AG10803 (cell line): Measurements from ENCODE around the gene CCDC187.

Experiments
- DNase-seq: peaks from one replicate; pipeline ENCODE4 v3.0.0; 2010; ENCODE audit warnings: low read depth
- H3K4me3 ChIP-seq: 2 replicates; pipeline ENCODE4 v1.5.1; 2011; ENCODE audit warnings: mild to moderate bottlenecking, low read length, control low read depth
- CTCF ChIP-seq: conservative IDR thresholded peaks from 2 replicates; pipeline ENCODE4 v1.5.1; 2011; ENCODE audit warnings: mild to moderate bottlenecking, low read length, control low read depth, inconsistent platforms

Gene CCDC187

DNA sequence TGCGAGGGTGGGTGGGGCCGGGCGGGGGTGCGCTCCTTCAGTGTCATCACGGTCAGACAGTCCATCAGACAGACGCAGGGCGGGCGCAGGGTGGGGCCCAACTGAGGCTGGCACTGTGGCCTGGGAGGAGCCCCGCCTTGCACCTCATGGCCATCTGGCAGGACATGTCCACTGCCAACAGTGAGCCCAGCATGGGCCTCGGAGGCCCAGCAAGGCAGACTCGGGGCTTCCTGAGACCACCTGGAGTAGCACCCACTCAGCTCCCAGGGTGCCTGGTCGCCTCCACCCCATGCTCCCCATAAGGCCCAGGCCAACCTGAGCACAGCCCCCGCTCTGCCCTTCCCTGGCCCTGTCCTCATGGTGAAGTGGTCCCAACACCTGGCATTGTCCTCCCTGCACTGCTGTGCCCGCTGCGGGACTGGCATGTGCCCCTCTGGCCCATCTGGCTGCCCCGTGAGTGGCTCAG is 14.9 kb upstream of the CCDC187 start:
- no peak for TF ChIP-seq CTCF
- no peak for DNase-seq
- no peak overlapping the region for H3K4me3 ChIP-seq

GRCh38 chr9:136318111-136318775 is 14.3 kb upstream of the CCDC187 start:
- no peak for TF ChIP-seq CTCF
- DNase-seq: no peak
- no peak overlapping the region for H3K4me3 ChIP-seq

GRCh38 chr9:136317695-136318094 is 13.8 kb upstream of the CCDC187 start:
- no peak overlapping the region for H3K4me3 ChIP-seq
- TF ChIP-seq CTCF: no peak
- no peak for DNase-seq

- TF ChIP-seq CTCF: no peak
- DNase-seq: no peak
- H3K4me3 ChIP-seq: no peak overlapping the region
Observed at GRCh38 chr9:136316896-136317676, 13.2 kb upstream of the CCDC187 start.

DNA sequence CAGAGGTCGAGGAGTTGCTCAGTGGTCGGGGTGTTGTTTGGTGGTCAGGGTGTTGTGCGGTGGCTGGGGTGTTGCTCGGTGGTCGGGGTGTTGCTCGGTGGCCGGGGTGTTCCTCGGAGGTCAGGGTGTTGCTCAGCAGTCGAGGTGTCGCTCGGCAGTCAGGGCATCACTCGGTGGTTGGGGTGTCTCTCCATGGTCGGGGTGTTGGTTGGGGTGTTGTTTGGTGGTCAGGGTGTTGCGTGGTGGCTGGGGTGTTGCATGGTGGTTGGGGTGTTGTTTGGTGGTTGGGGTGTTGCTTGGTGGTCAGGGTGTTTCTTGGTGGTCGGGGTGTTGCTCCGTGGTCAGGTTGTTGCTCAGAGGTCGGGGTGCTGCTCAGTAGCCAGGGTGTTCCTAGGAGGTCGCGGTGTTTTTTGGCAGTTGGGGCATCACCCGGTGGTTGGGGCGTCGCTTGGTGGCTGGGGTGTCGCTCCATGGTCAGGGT is 12.4 kb upstream of the CCDC187 start:
- no peak overlapping the region for H3K4me3 ChIP-seq
- no peak for DNase-seq
- TF ChIP-seq CTCF: no peak

GRCh38 chr9:136314944-136315343 is 11.1 kb upstream of the CCDC187 start:
- H3K4me3 ChIP-seq: no peak overlapping the region
- no peak for DNase-seq
- no peak for TF ChIP-seq CTCF

DNA sequence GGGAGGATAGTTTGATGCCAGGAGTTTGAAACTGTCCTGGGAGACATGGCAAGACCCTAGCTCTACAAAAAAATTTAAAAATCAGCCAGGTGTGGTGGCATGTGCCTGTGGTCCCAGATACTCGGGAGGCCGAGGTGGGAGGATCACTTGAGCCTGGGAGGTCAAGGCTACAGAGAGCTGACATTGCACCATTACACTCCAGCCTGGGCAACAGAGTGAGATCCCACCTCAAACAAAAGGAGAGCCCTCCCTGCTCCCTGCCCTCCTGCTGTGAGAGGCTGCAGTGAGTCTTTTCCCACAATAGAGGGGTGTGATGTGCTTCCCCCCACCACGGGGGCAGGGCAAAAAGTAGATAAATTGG is 10.1 kb upstream of the CCDC187 start:
- no peak for DNase-seq
- no peak for TF ChIP-seq CTCF
- no peak overlapping the region for H3K4me3 ChIP-seq
